ENCODE data around the gene MYL9.

The MYL9 gene

GRCh38 chr20:36547186-36548005 is 6.1 kb downstream of the MYL9 start:
- DNase-seq: no peak
- Histone ChIP-seq H3K4me3 (ENCODE audit: low read depth, low read length) (no peak overlapping the region), H3K27ac (no peak overlapping the region), H3K9me3 (ENCODE audit: severe bottlenecking) (no peaks in the 10 kb centered on the region), H3K36me3 (no peaks in the 10 kb centered on the region), H3K27me3 (ENCODE audit: insufficient read depth, low read depth, severe bottlenecking) (no peaks in the 10 kb centered on the region)
- TF ChIP-seq, protein P1, sequence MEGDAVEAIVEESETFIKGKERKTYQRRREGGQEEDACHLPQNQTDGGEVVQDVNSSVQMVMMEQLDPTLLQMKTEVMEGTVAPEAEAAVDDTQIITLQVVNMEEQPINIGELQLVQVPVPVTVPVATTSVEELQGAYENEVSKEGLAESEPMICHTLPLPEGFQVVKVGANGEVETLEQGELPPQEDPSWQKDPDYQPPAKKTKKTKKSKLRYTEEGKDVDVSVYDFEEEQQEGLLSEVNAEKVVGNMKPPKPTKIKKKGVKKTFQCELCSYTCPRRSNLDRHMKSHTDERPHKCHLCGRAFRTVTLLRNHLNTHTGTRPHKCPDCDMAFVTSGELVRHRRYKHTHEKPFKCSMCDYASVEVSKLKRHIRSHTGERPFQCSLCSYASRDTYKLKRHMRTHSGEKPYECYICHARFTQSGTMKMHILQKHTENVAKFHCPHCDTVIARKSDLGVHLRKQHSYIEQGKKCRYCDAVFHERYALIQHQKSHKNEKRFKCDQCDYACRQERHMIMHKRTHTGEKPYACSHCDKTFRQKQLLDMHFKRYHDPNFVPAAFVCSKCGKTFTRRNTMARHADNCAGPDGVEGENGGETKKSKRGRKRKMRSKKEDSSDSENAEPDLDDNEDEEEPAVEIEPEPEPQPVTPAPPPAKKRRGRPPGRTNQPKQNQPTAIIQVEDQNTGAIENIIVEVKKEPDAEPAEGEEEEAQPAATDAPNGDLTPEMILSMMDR (IDR thresholded peaks at IDR 0.05; ENCODE audit: low read depth, low read length): no peak

DNA sequence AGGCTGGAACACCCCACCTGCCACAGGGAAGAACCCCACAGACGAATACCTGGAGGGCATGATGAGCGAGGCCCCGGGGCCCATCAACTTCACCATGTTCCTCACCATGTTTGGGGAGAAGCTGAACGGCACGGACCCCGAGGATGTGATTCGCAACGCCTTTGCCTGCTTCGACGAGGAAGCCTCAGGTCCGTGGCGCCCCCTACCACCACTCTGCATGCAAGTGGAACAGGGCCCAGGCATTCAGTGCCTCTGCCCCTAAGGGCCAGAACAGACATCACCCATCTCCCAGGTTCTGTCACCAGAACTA is 6.6 kb downstream of the MYL9 start:
- H3K9me3 ChIP-seq (ENCODE audit: severe bottlenecking): no peaks in the 10 kb centered on the region
- TF ChIP-seq, protein P1 (IDR thresholded peaks at IDR 0.05; ENCODE audit: low read depth, low read length): peak; percentile 65
- H3K27me3 ChIP-seq (ENCODE audit: insufficient read depth, low read depth, severe bottlenecking): no peaks in the 10 kb centered on the region
- H3K27ac ChIP-seq: no peak overlapping the region
- no peak overlapping the region for H3K4me3 ChIP-seq (ENCODE audit: low read depth, low read length)
- DNase-seq: peak; percentile 65
- H3K36me3 ChIP-seq: no peaks in the 10 kb centered on the region

GRCh38 chr20:36548704-36549627 is 7.6 kb downstream of the MYL9 start:
- H3K4me3 ChIP-seq (ENCODE audit: low read depth, low read length): no peak overlapping the region
- no peaks in the 10 kb centered on the region for H3K9me3 ChIP-seq (ENCODE audit: severe bottlenecking)
- H3K27ac ChIP-seq: no peak overlapping the region
- no peaks in the 10 kb centered on the region for H3K27me3 ChIP-seq (ENCODE audit: insufficient read depth, low read depth, severe bottlenecking)
- no peaks in the 10 kb centered on the region for H3K36me3 ChIP-seq
- DNase-seq: no peak
- TF ChIP-seq, protein P1 (IDR thresholded peaks at IDR 0.05; ENCODE audit: low read depth, low read length): no peak

- Histone ChIP-seq H3K36me3 (no peaks in the 10 kb centered on the region), H3K4me3 (ENCODE audit: low read depth, low read length) (no peak overlapping the region), H3K27ac (no peak overlapping the region), H3K27me3 (ENCODE audit: insufficient read depth, low read depth, severe bottlenecking) (no peaks in the 10 kb centered on the region), H3K9me3 (ENCODE audit: severe bottlenecking) (no peaks in the 10 kb centered on the region)
- no peak for DNase-seq
- TF ChIP-seq, protein P1 (IDR thresholded peaks at IDR 0.05; ENCODE audit: low read depth, low read length): no peak
These were observed 8.3 kb downstream of the MYL9 start for GRCh38 chr20:36549628-36549941.

DNA sequence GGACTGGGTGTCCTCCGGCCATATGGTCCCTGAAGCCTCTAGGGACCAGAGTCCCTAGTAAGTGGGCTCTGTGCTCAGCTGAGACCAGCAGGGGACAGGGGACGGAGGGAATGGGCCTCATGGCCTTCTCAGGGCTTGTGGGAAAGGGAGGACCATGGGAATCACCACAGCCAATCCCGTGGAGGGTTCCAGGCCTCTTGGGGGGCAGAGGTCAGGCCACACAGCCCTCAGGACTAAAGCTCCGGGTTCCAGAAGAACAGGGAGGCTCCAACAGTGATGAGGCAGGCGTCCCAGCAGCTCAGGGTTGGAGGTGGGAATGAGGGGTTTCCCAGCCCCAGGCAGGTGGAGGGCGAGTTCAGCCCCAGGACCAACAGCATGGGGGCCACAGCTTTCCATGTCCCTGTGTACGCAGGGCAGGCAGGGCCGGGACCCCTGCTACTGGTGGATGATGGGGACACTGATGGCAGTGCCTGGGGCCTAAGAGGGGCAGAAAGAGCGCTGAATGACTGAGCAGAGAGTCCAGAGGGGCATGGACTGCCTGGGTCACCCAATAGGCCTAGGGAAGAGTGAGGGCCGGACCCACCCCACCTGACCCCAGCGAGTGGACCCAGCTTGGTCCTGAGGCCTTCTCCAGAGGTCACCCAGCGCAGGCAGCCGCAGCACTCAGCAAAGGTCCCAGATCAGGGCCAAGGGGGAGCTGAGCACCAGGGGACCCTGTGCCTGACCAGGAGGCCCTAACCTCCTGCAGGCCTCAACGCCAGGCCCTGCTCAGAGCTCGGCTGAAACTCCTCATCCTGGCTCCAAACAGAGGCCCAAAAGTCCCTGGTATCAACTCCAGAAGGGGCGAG is 8.8 kb downstream of the MYL9 start:
- Histone ChIP-seq H3K9me3 (ENCODE audit: severe bottlenecking) (no peaks in the 10 kb centered on the region), H3K27me3 (ENCODE audit: insufficient read depth, low read depth, severe bottlenecking) (no peaks in the 10 kb centered on the region), H3K4me3 (ENCODE audit: low read depth, low read length) (no peak overlapping the region), H3K36me3 (no peaks in the 10 kb centered on the region), H3K27ac (no peak overlapping the region)
- no peak for DNase-seq
- TF ChIP-seq, protein P1 (IDR thresholded peaks at IDR 0.05; ENCODE audit: low read depth, low read length): no peak

All from WERI-Rb-1 (cell line).